H9 (cell line): ENCODE data around the gene SRXN1. TPM values are rescaled to one million over a fixed set of nuclear protein-coding genes. Genes with fewer than 3 reads are reported as not detected.

ENCODE experiments used
- DNase-seq: peaks from one replicate; pipeline ENCODE4 v3.0.0-alpha.2; 2017
- H2AFZ ChIP-seq: one replicate; pipeline ENCODE4 v1.6.1; 2013; ENCODE audit warnings: mild to moderate bottlenecking, low read length, control low read depth, moderate library complexity
- H2AK5ac ChIP-seq: 2 replicates; pipeline ENCODE4 v1.6.1; 2013; ENCODE audit warnings: low read length, control low read depth, mixed read lengths; ENCODE audit not compliant: insufficient read length
- H2BK120ac ChIP-seq: one replicate; pipeline ENCODE4 v1.6.1; 2013; ENCODE audit warnings: low read depth, mild to moderate bottlenecking, low read length, control low read depth, inconsistent platforms; ENCODE audit not compliant: poor library complexity, severe bottlenecking
- H2BK12ac ChIP-seq: 2 replicates; pipeline ENCODE4 v1.6.1; 2013; ENCODE audit warnings: low read length, control low read depth, mixed read lengths, low read depth; ENCODE audit not compliant: insufficient read length
- H2BK15ac ChIP-seq: 2 replicates; pipeline ENCODE4 v1.6.1; 2013; ENCODE audit warnings: low read depth, low read length, control low read depth
- H2BK20ac ChIP-seq: one replicate; pipeline ENCODE4 v1.6.1; 2013; ENCODE audit warnings: low read depth, mild to moderate bottlenecking, low read length, control low read depth, inconsistent platforms; ENCODE audit not compliant: poor library complexity, severe bottlenecking
- H2BK5ac ChIP-seq: 2 replicates; pipeline ENCODE4 v1.6.1; 2013; ENCODE audit warnings: low read length, control low read depth, mixed read lengths; ENCODE audit not compliant: insufficient read length
- H3K14ac ChIP-seq: 2 replicates; pipeline ENCODE4 v1.6.1; 2013; ENCODE audit warnings: low read length, control low read depth; ENCODE audit not compliant: insufficient read depth
- H3K18ac ChIP-seq: 2 replicates; pipeline ENCODE4 v1.6.1; 2013; ENCODE audit warnings: low read depth, mild to moderate bottlenecking, mixed read lengths, low read length, control low read depth; ENCODE audit not compliant: insufficient read length
- H3K23ac ChIP-seq: 2 replicates; pipeline ENCODE4 v1.6.1; 2013; ENCODE audit warnings: low read length, control low read depth, mixed read lengths, low read depth; ENCODE audit not compliant: insufficient read length
- H3K23me2 ChIP-seq: 2 replicates; pipeline ENCODE4 v1.6.1; 2013; ENCODE audit warnings: low read depth, mild to moderate bottlenecking, mixed read lengths, low read length, control low read depth; ENCODE audit not compliant: insufficient read length, poor library complexity, severe bottlenecking
- H3K27ac ChIP-seq: 2 replicates; pipeline ENCODE4 v1.5.1; 2013; ENCODE audit warnings: low read length, control low read depth, mixed read lengths, low read depth; ENCODE audit not compliant: insufficient read length
- H3K27me3 ChIP-seq: 2 replicates; pipeline ENCODE4 v1.6.1; 2013; ENCODE audit warnings: low read length, control low read depth, inconsistent platforms; ENCODE audit not compliant: insufficient read depth
- H3K4ac ChIP-seq: 2 replicates; pipeline ENCODE4 v1.6.1; 2013; ENCODE audit warnings: low read depth, mild to moderate bottlenecking, control low read depth, inconsistent platforms, low read length, moderate library complexity
- H3K4me1 ChIP-seq: 2 replicates; pipeline ENCODE4 v1.6.1; 2013; ENCODE audit warnings: low read length, control low read depth, inconsistent platforms; ENCODE audit not compliant: insufficient read depth
- H3K4me2 ChIP-seq: 2 replicates; pipeline ENCODE4 v1.6.1; 2013; ENCODE audit warnings: low read length, control low read depth, mixed read lengths; ENCODE audit not compliant: insufficient read length, insufficient read depth
- H3K56ac ChIP-seq: 2 replicates; pipeline ENCODE4 v1.6.1; 2013; ENCODE audit warnings: low read depth, mild to moderate bottlenecking, mixed read lengths, low read length, control low read depth; ENCODE audit not compliant: insufficient read length
- H3K79me1 ChIP-seq: 2 replicates; pipeline ENCODE4 v1.6.1; 2013; ENCODE audit warnings: low read depth, mild to moderate bottlenecking, moderate library complexity, low read length, control low read depth, inconsistent platforms; ENCODE audit not compliant: insufficient read depth, poor library complexity, severe bottlenecking
- H3K79me2 ChIP-seq: 2 replicates; pipeline ENCODE4 v1.6.1; 2013; ENCODE audit warnings: low read length, control low read depth, inconsistent platforms; ENCODE audit not compliant: insufficient read depth
- H3K9ac ChIP-seq: 2 replicates; pipeline ENCODE4 v1.6.1; 2013; ENCODE audit warnings: low read length, control low read depth, mixed read lengths; ENCODE audit not compliant: insufficient read length; ENCODE audit errors: extremely low read depth
- H3K9me3 ChIP-seq: one replicate; pipeline ENCODE4 v1.6.1; 2013; ENCODE audit warnings: low read depth, low read length, inconsistent platforms; ENCODE audit not compliant: control insufficient read depth
- H3T11ph ChIP-seq: one replicate; pipeline ENCODE4 v1.6.1; 2013; ENCODE audit warnings: mild to moderate bottlenecking, low read length, control low read depth, inconsistent platforms
- H4K20me1 ChIP-seq: one replicate; pipeline ENCODE4 v1.6.1; 2013; ENCODE audit not compliant: control insufficient read depth, insufficient read length, insufficient read depth
- H4K5ac ChIP-seq: 2 replicates; pipeline ENCODE4 v1.6.1; 2013; ENCODE audit warnings: low read depth, mild to moderate bottlenecking, mixed read lengths, low read length, control low read depth; ENCODE audit not compliant: insufficient read length
- H4K8ac ChIP-seq: replicated peaks from 2 replicates; pipeline ENCODE4 v1.6.1; 2013; ENCODE audit warnings: low read length, control low read depth, mixed read lengths, low read depth; ENCODE audit not compliant: insufficient read length
- H4K91ac ChIP-seq: 2 replicates; pipeline ENCODE4 v1.6.1; 2013; ENCODE audit warnings: low read depth, mild to moderate bottlenecking, moderate library complexity, mixed read lengths, low read length, control low read depth; ENCODE audit not compliant: insufficient read length
- H3K27ac Mint-ChIP-seq, 3 experiments: 2 replicates in 2 of 3; 3 replicates in 1 of 3; pipeline ENCODE4 v1.8.0; 2020 to 2021; ENCODE audit warnings: mixed read lengths in 3 of 3, mild to moderate bottlenecking in 1 of 3, moderate library complexity in 1 of 3
- H3K27me3 Mint-ChIP-seq: 2 replicates; pipeline ENCODE4 v1.8.0; 2021; ENCODE audit warnings: low read depth, mild to moderate bottlenecking, moderate library complexity, mixed read lengths
- H3K36me3 Mint-ChIP-seq, 3 experiments: 2 replicates in 2 of 3; 3 replicates in 1 of 3; pipeline ENCODE4 v1.8.0; 2020 to 2021; ENCODE audit warnings: low read depth in 3 of 3, mixed read lengths in 3 of 3; ENCODE audit not compliant: insufficient read depth in 1 of 3
- H3K4me1 Mint-ChIP-seq, 2 experiments: 2 replicates each; pipeline ENCODE4 v1.8.0; 2020; ENCODE audit warnings: mixed read lengths in 2 of 2
- H3K4me3 Mint-ChIP-seq, 2 experiments: 2 replicates in 1 of 2; 3 replicates in 1 of 2; pipeline ENCODE4 v1.8.0; 2020 to 2021; ENCODE audit warnings: mild to moderate bottlenecking in 2 of 2, mixed read lengths in 2 of 2, moderate library complexity in 1 of 2
- H3K9me3 Mint-ChIP-seq, 2 experiments: 2 replicates in 1 of 2; 3 replicates in 1 of 2; pipeline ENCODE4 v1.8.0; 2020; ENCODE audit warnings: mild to moderate bottlenecking in 2 of 2, mixed read lengths in 2 of 2, moderate library complexity in 1 of 2
- CTCF ChIP-seq: fragments of 200-600 bp; sonication (generic); conservative IDR thresholded peaks from 3 replicates; pipeline ENCODE4 v1.8.0; 2021; ENCODE audit warnings: antibody characterized with exemption, mild to moderate bottlenecking
- WGBS: extraction: QIAGEN DNeasy Blood & Tissue Kit; methylation state at CpG from one replicate; pipeline ENCODE4 v1.1.7; 2013; ENCODE audit warnings: missing lambda C conversion rate, low lambda C conversion rate, mixed read lengths; ENCODE audit not compliant: insufficient read length; ENCODE audit errors: extremely low coverage; 5-methylcytosine and 5-hydroxymethylcytosine counted together
- total RNA-seq: library from RNA; stranded (reverse); gene quantifications from 2 replicates; pipeline ENCODE4 v1.2.1, GENCODE V29; 2021

SRXN1 gene
- total RNA-seq, 1 experiment from 2014 or later, result 25.7 TPM

GRCh38 chr20:701401-702129, 48.6 kb upstream of the SRXN1 start:
- H3K4me1 Mint-ChIP-seq, result peaks cover 16 to 35% of the 10 kb centered on the region in 2 experiments
- H3K23me2 ChIP-seq, result no peaks in the 10 kb centered on the region
- H3K23ac ChIP-seq, result no peak overlapping the region
- no peak overlapping the region for H2AK5ac ChIP-seq
- no peaks in the 10 kb centered on the region for H4K20me1 ChIP-seq
- H3K4me3 Mint-ChIP-seq, result no peak overlapping the region
- H4K5ac ChIP-seq, result no peak overlapping the region
- no peak overlapping the region for H3K14ac ChIP-seq
- no peak overlapping the region for H3K9ac ChIP-seq
- H3K36me3 Mint-ChIP-seq, result no peaks in the 10 kb centered on the region
- H3K9me3 ChIP-seq, result no peaks in the 10 kb centered on the region
- no peak overlapping the region for H4K8ac ChIP-seq
- no peak overlapping the region for H2BK120ac ChIP-seq
- no peak overlapping the region for H3K56ac ChIP-seq
- peak overlapping the region in 1 of 3 experiments; percentile 93; a peak in 2 of 7 replicates for H3K27ac Mint-ChIP-seq
- H2BK5ac ChIP-seq, result no peak overlapping the region
- H2AFZ ChIP-seq, result no peak overlapping the region
- no peaks in the 10 kb centered on the region for H3K79me2 ChIP-seq
- H3T11ph ChIP-seq, result no peak overlapping the region
- no peak overlapping the region for H3K4ac ChIP-seq
- H3K27ac ChIP-seq, result no peak overlapping the region
- H3K4me1 ChIP-seq, result peaks cover 8% of the 10 kb centered on the region; the same call in 1 of the 2 replicates
- no peak overlapping the region for H4K91ac ChIP-seq
- H3K9me3 Mint-ChIP-seq, result no peaks in the 10 kb centered on the region
- no CpG with 5 or more reads among the region's 6 CpGs for WGBS
- H3K4me2 ChIP-seq, result no peak overlapping the region
- DNase-seq, result no peak
- no peak overlapping the region for H2BK12ac ChIP-seq
- H3K27me3 Mint-ChIP-seq, result peaks cover 8% of the 10 kb centered on the region
- no peak overlapping the region for H2BK20ac ChIP-seq
- H3K27me3 ChIP-seq, result no peaks in the 10 kb centered on the region
- H3K18ac ChIP-seq, result no peak overlapping the region
- no peak for TF ChIP-seq CTCF
- H2BK15ac ChIP-seq, result no peak overlapping the region
- H3K79me1 ChIP-seq, result no peaks in the 10 kb centered on the region
